Stromal cell of bone marrow (primary cell): Measurements from ENCODE around the gene FGF13.

Experiments
- DNase-seq: peaks from one replicate; pipeline ENCODE4 v3.0.0-alpha.2; 2012; ENCODE audit warnings: low read depth

FGF13 gene

GRCh38 chrX:138664016-138664415 lies 47.5 kb downstream of the FGF13 start:
- DNase-seq: no peak

- DNase-seq: no peak
Measured at GRCh38 chrX:138651494-138651893, 60.0 kb downstream of the FGF13 start.

- no peak for DNase-seq
Measured at GRCh38 chrX:138648568-138648967, 62.9 kb downstream of the FGF13 start.

GRCh38 chrX:138638996-138639395 lies 72.5 kb downstream of the FGF13 start:
- no peak for DNase-seq
